ENCODE measurements around the gene CELF2.

DNA sequence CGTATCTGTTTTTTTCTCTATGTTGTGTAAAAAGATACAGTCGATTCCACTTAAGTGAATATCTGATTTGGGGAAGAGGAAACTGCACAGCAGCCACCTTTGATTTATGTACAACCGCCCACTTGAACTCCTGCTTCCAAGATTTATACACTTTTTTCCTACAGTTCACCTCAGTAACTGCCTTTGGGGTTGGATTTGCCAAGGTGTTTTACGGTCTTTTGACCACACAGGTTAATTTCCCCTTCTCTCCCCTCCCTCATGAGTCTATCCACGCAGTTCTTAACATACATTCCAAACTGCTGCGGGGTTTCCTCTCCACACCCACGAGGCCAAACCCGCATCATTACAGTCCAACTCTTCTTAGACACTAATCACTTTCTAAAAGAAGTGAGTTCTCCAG is 316.8 kb downstream of the CELF2 start:
- TF ChIP-seq, protein P1, sequence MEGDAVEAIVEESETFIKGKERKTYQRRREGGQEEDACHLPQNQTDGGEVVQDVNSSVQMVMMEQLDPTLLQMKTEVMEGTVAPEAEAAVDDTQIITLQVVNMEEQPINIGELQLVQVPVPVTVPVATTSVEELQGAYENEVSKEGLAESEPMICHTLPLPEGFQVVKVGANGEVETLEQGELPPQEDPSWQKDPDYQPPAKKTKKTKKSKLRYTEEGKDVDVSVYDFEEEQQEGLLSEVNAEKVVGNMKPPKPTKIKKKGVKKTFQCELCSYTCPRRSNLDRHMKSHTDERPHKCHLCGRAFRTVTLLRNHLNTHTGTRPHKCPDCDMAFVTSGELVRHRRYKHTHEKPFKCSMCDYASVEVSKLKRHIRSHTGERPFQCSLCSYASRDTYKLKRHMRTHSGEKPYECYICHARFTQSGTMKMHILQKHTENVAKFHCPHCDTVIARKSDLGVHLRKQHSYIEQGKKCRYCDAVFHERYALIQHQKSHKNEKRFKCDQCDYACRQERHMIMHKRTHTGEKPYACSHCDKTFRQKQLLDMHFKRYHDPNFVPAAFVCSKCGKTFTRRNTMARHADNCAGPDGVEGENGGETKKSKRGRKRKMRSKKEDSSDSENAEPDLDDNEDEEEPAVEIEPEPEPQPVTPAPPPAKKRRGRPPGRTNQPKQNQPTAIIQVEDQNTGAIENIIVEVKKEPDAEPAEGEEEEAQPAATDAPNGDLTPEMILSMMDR (IDR thresholded peaks at IDR 0.05) = no peak
- TF ChIP-seq POLR2A (IDR thresholded peaks at IDR 0.05) (no peak), POLR2AphosphoS5 (IDR thresholded peaks at IDR 0.05) (no peak)
